Esophagus muscularis mucosa (tissue), 4 donors: ENCODE data around the gene SZRD1.

Experiments used
- CTCF ChIP-seq, 3 experiments: fragments of 200-600 bp in 2 of 3; fragments of 450-650 bp in 1 of 3; sonication (generic) in 2 of 3; IDR thresholded peaks; one replicate each; pipeline ENCODE4 v1.5.1; 2017 to 2019; ENCODE audit warnings: antibody characterized with exemption in 3 of 3, mild to moderate bottlenecking in 2 of 3, moderate library complexity in 1 of 3
- EP300 ChIP-seq: sonication (generic); formaldehyde crosslinking; IDR thresholded peaks from one replicate; pipeline ENCODE4 v1.6.1; 2017; ENCODE audit warnings: antibody characterized with exemption
- POLR2A ChIP-seq: fragments of 450-650 bp; IDR thresholded peaks from one replicate; pipeline ENCODE4 v1.6.1; 2017; ENCODE audit warnings: antibody characterized with exemption, moderate library complexity, mild to moderate bottlenecking, low read depth
- POLR2AphosphoS5 ChIP-seq, 2 donors: sonication (generic); formaldehyde crosslinking; IDR thresholded peaks; one replicate each; pipeline ENCODE4 v1.6.1; 2017; ENCODE audit warnings: antibody characterized with exemption in 2 of 2

GRCh38 chr1:16374266-16374665, 7.2 kb downstream of the SZRD1 start:
- TF ChIP-seq POLR2A (no peak), CTCF (IDR thresholded peaks at IDR 0.05) (no peak), POLR2AphosphoS5 (IDR thresholded peaks at IDR 0.05) (no peak), EP300 (no peak)
